ENCODE results near the gene ASTE1. TPM values are rescaled to one million over a fixed set of nuclear protein-coding genes. Genes with fewer than 3 reads are reported as not detected.
"Not testable (repeated sequence)": the region's sequence is repeated elsewhere in the genome, so short reads cannot be mapped to it uniquely, and the experiment has no call there.

Gene ASTE1
- polyA plus RNA-seq, 1 donor from 2014 or later: 2.0 TPM

GRCh38 chr3:131048030-131048429, 21.4 kb upstream of the ASTE1 start:
- no peak overlapping the region for H2AFZ ChIP-seq (ENCODE audit: low read depth, low read length)
- H3K4me3 ChIP-seq (ENCODE audit: low read length): no peak overlapping the region
- H3K36me3 ChIP-seq (ENCODE audit: insufficient read depth, low read length): no peaks in the 10 kb centered on the region
- no peak overlapping the region for H3K4me2 ChIP-seq (ENCODE audit: low read length)
- H3K27ac ChIP-seq (ENCODE audit: low read length): no peak overlapping the region
- no peak for TF ChIP-seq EP300 (conservative IDR thresholded peaks at IDR 0.05; ENCODE audit: poor library complexity, severe bottlenecking)
- TF ChIP-seq SMC3 (conservative IDR thresholded peaks at IDR 0.05; ENCODE audit: poor library complexity): no peak
- no peak for TF ChIP-seq EZH2 (IDR thresholded peaks at IDR 0.05; ENCODE audit: borderline replicate concordance, insufficient read depth, low read length, poor library complexity, severe bottlenecking)
- no peak for TF ChIP-seq TAF1 (IDR thresholded peaks at IDR 0.05; ENCODE audit: low read depth)
- no peak for TF ChIP-seq RAD21 (conservative IDR thresholded peaks at IDR 0.05)
- TF ChIP-seq MXI1 (conservative IDR thresholded peaks at IDR 0.05; ENCODE audit: poor library complexity, severe bottlenecking): no peak
- no peak for TF ChIP-seq POLR2AphosphoS5 (IDR thresholded peaks at IDR 0.05)
- no peak for TF ChIP-seq REST (IDR thresholded peaks at IDR 0.05; ENCODE audit: borderline replicate concordance)
- no peak for TF ChIP-seq CTCF (IDR thresholded peaks at IDR 0.05; ENCODE audit: poor library complexity, severe bottlenecking)
- no peaks in the 10 kb centered on the region for H4K20me1 ChIP-seq (ENCODE audit: insufficient read depth)
- no peaks in the 10 kb centered on the region for H3F3A ChIP-seq (ENCODE audit: insufficient read depth, low read length, poor library complexity, severe bottlenecking)
- no peaks in the 10 kb centered on the region for H3K9me3 ChIP-seq (ENCODE audit: low read length)
- no peaks in the 10 kb centered on the region for H3K27me3 ChIP-seq (ENCODE audit: insufficient read depth, low read depth, low read length)
- no peaks in the 10 kb centered on the region for H3K79me2 ChIP-seq (replicated peaks; ENCODE audit: insufficient read depth, low read length)
- no peaks in the 10 kb centered on the region for H3K9me2 ChIP-seq (ENCODE audit: insufficient read depth, low read length)
- H3K9ac ChIP-seq (ENCODE audit: low read length): no peak overlapping the region

GRCh38 chr3:131047582-131047981, 21.0 kb upstream of the ASTE1 start:
- Histone ChIP-seq H3K36me3 (ENCODE audit: insufficient read depth, low read length) (no peaks in the 10 kb centered on the region), H3K9ac (ENCODE audit: low read length) (no peak overlapping the region), H3K9me3 (ENCODE audit: low read length) (no peaks in the 10 kb centered on the region), H2AFZ (ENCODE audit: low read depth, low read length) (no peak overlapping the region), H3K4me2 (ENCODE audit: low read length) (no peak overlapping the region), H3K9me2 (ENCODE audit: insufficient read depth, low read length) (no peaks in the 10 kb centered on the region), H3K27ac (ENCODE audit: low read length) (no peak overlapping the region), H3K4me3 (ENCODE audit: low read length) (no peak overlapping the region), H3F3A (ENCODE audit: insufficient read depth, low read length, poor library complexity, severe bottlenecking) (no peaks in the 10 kb centered on the region), H3K79me2 (replicated peaks; ENCODE audit: insufficient read depth, low read length) (no peaks in the 10 kb centered on the region), H3K27me3 (ENCODE audit: insufficient read depth, low read depth, low read length) (no peaks in the 10 kb centered on the region), H4K20me1 (ENCODE audit: insufficient read depth) (no peaks in the 10 kb centered on the region)
- TF ChIP-seq REST (IDR thresholded peaks at IDR 0.05; ENCODE audit: borderline replicate concordance): no peak
- TF ChIP-seq CTCF (IDR thresholded peaks at IDR 0.05; ENCODE audit: poor library complexity, severe bottlenecking): no peak
- TF ChIP-seq POLR2AphosphoS5 (IDR thresholded peaks at IDR 0.05): no peak
- TF ChIP-seq MXI1 (conservative IDR thresholded peaks at IDR 0.05; ENCODE audit: poor library complexity, severe bottlenecking): no peak
- no peak for TF ChIP-seq TAF1 (IDR thresholded peaks at IDR 0.05; ENCODE audit: low read depth)
- no peak for TF ChIP-seq RAD21 (conservative IDR thresholded peaks at IDR 0.05)
- TF ChIP-seq EP300 (conservative IDR thresholded peaks at IDR 0.05; ENCODE audit: poor library complexity, severe bottlenecking): no peak
- TF ChIP-seq SMC3 (conservative IDR thresholded peaks at IDR 0.05; ENCODE audit: poor library complexity): no peak
- TF ChIP-seq EZH2 (IDR thresholded peaks at IDR 0.05; ENCODE audit: borderline replicate concordance, insufficient read depth, low read length, poor library complexity, severe bottlenecking): no peak

- not testable (repeated sequence) for H3K4me2 ChIP-seq (ENCODE audit: low read length); H3K9me3 ChIP-seq (ENCODE audit: low read length); H3K9ac ChIP-seq (ENCODE audit: low read length); H3K27me3 ChIP-seq (ENCODE audit: insufficient read depth, low read depth, low read length); H2AFZ ChIP-seq (ENCODE audit: low read depth, low read length); H4K20me1 ChIP-seq (ENCODE audit: insufficient read depth); H3K27ac ChIP-seq (ENCODE audit: low read length); H3F3A ChIP-seq (ENCODE audit: insufficient read depth, low read length, poor library complexity, severe bottlenecking); H3K36me3 ChIP-seq (ENCODE audit: insufficient read depth, low read length); H3K79me2 ChIP-seq (replicated peaks; ENCODE audit: insufficient read depth, low read length); H3K9me2 ChIP-seq (ENCODE audit: insufficient read depth, low read length); H3K4me3 ChIP-seq (ENCODE audit: low read length)
Observed at GRCh38 chr3:131042271-131042985, 15.8 kb upstream of the ASTE1 start.

Measured in neural cell (in vitro differentiated cells).